ENCODE results near the gene RABGAP1L.

- TF ChIP-seq, protein P1, sequence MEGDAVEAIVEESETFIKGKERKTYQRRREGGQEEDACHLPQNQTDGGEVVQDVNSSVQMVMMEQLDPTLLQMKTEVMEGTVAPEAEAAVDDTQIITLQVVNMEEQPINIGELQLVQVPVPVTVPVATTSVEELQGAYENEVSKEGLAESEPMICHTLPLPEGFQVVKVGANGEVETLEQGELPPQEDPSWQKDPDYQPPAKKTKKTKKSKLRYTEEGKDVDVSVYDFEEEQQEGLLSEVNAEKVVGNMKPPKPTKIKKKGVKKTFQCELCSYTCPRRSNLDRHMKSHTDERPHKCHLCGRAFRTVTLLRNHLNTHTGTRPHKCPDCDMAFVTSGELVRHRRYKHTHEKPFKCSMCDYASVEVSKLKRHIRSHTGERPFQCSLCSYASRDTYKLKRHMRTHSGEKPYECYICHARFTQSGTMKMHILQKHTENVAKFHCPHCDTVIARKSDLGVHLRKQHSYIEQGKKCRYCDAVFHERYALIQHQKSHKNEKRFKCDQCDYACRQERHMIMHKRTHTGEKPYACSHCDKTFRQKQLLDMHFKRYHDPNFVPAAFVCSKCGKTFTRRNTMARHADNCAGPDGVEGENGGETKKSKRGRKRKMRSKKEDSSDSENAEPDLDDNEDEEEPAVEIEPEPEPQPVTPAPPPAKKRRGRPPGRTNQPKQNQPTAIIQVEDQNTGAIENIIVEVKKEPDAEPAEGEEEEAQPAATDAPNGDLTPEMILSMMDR (conservative IDR thresholded peaks at IDR 0.05; ENCODE audit: low read depth, low read length) = no peak
- TF ChIP-seq POLR2A (IDR thresholded peaks at IDR 0.05; ENCODE audit: low read depth, low read length) = no peak
- TF ChIP-seq, protein P2, sequence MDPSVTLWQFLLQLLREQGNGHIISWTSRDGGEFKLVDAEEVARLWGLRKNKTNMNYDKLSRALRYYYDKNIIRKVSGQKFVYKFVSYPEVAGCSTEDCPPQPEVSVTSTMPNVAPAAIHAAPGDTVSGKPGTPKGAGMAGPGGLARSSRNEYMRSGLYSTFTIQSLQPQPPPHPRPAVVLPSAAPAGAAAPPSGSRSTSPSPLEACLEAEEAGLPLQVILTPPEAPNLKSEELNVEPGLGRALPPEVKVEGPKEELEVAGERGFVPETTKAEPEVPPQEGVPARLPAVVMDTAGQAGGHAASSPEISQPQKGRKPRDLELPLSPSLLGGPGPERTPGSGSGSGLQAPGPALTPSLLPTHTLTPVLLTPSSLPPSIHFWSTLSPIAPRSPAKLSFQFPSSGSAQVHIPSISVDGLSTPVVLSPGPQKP (IDR thresholded peaks at IDR 0.05; ENCODE audit: borderline replicate concordance, low read depth, low read length) = no peak
- TF ChIP-seq FOS (IDR thresholded peaks at IDR 0.05; ENCODE audit: low read depth, low read length) = no peak
- no peak for TF ChIP-seq RAD21 (IDR thresholded peaks at IDR 0.05; ENCODE audit: low read length)
- TF ChIP-seq RCOR1 (IDR thresholded peaks at IDR 0.05; ENCODE audit: insufficient replicate concordance, low read length) = no peak
Measured at GRCh38 chr1:174376030-174376429, 216.7 kb downstream of the RABGAP1L start.
